Naive B cell (primary cell): ENCODE results near the gene CIDEB. TPM values are rescaled to one million over a fixed set of nuclear protein-coding genes. Genes with fewer than 3 reads are reported as not detected.

Source experiments
- ATAC-seq, 2 donors: fragments of 150-1000 bp; cut with Tn5 transposase; 2 replicates each; pipeline ENCODE4 v1.10.0; 2021; ENCODE audit warnings: low read depth in 2 of 2, mild to moderate bottlenecking in 2 of 2, moderate library complexity in 2 of 2
- DNase-seq: peaks from one replicate; pipeline ENCODE4 v3.0.0; 2022
- H3K27ac Mint-ChIP-seq, 6 donors: one replicate each; pipeline ENCODE4 v1.8.0; 2020 to 2022; ENCODE audit warnings: mild to moderate bottlenecking in 6 of 6, mixed read lengths in 6 of 6, moderate library complexity in 5 of 6, inconsistent platforms in 2 of 6
- H3K27me3 Mint-ChIP-seq, 3 donors: one replicate each; pipeline ENCODE4 v1.8.0; 2021 to 2022; ENCODE audit warnings: mixed read lengths in 3 of 3, mild to moderate bottlenecking in 1 of 3
- H3K36me3 Mint-ChIP-seq, 2 donors: one replicate each; pipeline ENCODE4 v1.8.0; 2020 to 2022; ENCODE audit warnings: mixed read lengths in 2 of 2, inconsistent platforms in 1 of 2, mild to moderate bottlenecking in 1 of 2
- H3K4me1 Mint-ChIP-seq, 3 donors: one replicate each; pipeline ENCODE4 v1.8.0; 2020 to 2022; ENCODE audit warnings: mixed read lengths in 3 of 3, inconsistent platforms in 1 of 3, mild to moderate bottlenecking in 1 of 3, moderate library complexity in 1 of 3
- H3K4me3 Mint-ChIP-seq, 8 donors: one replicate each; pipeline ENCODE4 v1.8.0; 2020 to 2022; ENCODE audit warnings: mild to moderate bottlenecking in 8 of 8, mixed read lengths in 8 of 8, moderate library complexity in 8 of 8, inconsistent platforms in 2 of 8
- H3K9me3 Mint-ChIP-seq, 7 donors: one replicate each; pipeline ENCODE4 v1.8.0; 2020 to 2022; ENCODE audit warnings: mixed read lengths in 7 of 7, mild to moderate bottlenecking in 5 of 7, inconsistent platforms in 2 of 7, moderate library complexity in 1 of 7
- polyA plus RNA-seq, 6 donors: library from polyadenylated mRNA; unstranded; fragments of 300-500 nt; fragmentation: Illumina TruSeq; gene quantifications; one replicate each; pipeline ENCODE4 v1.2.3, GENCODE V29; 2021; ENCODE audit warnings: low read depth in 6 of 6

The CIDEB gene
- polyA plus RNA-seq, 6 donors from 2014 or later: 4.9 to 10.4 (median 8.1) TPM

- H3K9me3 Mint-ChIP-seq: no peaks in the 10 kb centered on the region
- no peaks in the 10 kb centered on the region for H3K27me3 Mint-ChIP-seq
- ATAC-seq (no peak), DNase-seq (no peak)
- H3K4me3 Mint-ChIP-seq: no peak overlapping the region
- peaks cover 17 to 30% (median 20%) of the 10 kb centered on the region in 3 donors for H3K4me1 Mint-ChIP-seq
- no peak overlapping the region for H3K27ac Mint-ChIP-seq
- peaks cover 13 to 15% of the 10 kb centered on the region in 2 donors for H3K36me3 Mint-ChIP-seq
These were observed 20.8 kb downstream of the CIDEB start for GRCh38 chr14:24286996-24287395.

- Mint-ChIP-seq H3K27me3 (no peaks in the 10 kb centered on the region), H3K4me3 (no peak overlapping the region)
These were observed 22.4 kb downstream of the CIDEB start for GRCh38 chr14:24285351-24285750.

GRCh38 chr14:24284501-24285035, 23.2 kb downstream of the CIDEB start:
- H3K27ac Mint-ChIP-seq: peak overlapping the region in 1 of 6 donors; percentile 95
- ATAC-seq (no peak), DNase-seq (no peak)
- peaks cover 28 to 37% (median 30%) of the 10 kb centered on the region in 3 donors for H3K4me1 Mint-ChIP-seq
- no peaks in the 10 kb centered on the region for H3K27me3 Mint-ChIP-seq
- peak overlapping the region in 1 of 8 donors; percentile 33 for H3K4me3 Mint-ChIP-seq
- no peaks in the 10 kb centered on the region for H3K9me3 Mint-ChIP-seq
- H3K36me3 Mint-ChIP-seq: no peaks in the 10 kb centered on the region

More at GRCh38 chr14:24285351-24285750, 22.4 kb downstream of the CIDEB start:
- peaks cover 22 to 36% (median 28%) of the 10 kb centered on the region in 3 donors for H3K4me1 Mint-ChIP-seq
- ATAC-seq: no peak
- H3K27ac Mint-ChIP-seq: peak overlapping the region in 1 of 6 donors; percentile 11
- peaks cover 2% of the 10 kb centered on the region in 2 donors for H3K36me3 Mint-ChIP-seq
- DNase-seq: no peak
- H3K9me3 Mint-ChIP-seq: no peaks in the 10 kb centered on the region

- no peak for DNase-seq
- H3K27me3 Mint-ChIP-seq: no peaks in the 10 kb centered on the region
- H3K4me1 Mint-ChIP-seq: peaks cover 30 to 41% (median 36%) of the 10 kb centered on the region in 3 donors
- H3K27ac Mint-ChIP-seq: peak overlapping the region in 3 of 6 donors; percentile 24 to 95 (median 47)
- no peak overlapping the region for H3K4me3 Mint-ChIP-seq
- no peak for ATAC-seq
- no peaks in the 10 kb centered on the region for H3K9me3 Mint-ChIP-seq
- H3K36me3 Mint-ChIP-seq: no peaks in the 10 kb centered on the region
These were observed 23.8 kb downstream of the CIDEB start for GRCh38 chr14:24283796-24284460.

GRCh38 chr14:24282736-24283135, 25.0 kb downstream of the CIDEB start:
- DNase-seq (no peak), ATAC-seq (no peak)
- peaks cover 4 to 7% of the 10 kb centered on the region in 2 donors for H3K36me3 Mint-ChIP-seq
- H3K4me1 Mint-ChIP-seq: peaks cover 42 to 47% (median 45%) of the 10 kb centered on the region in 3 donors
- peaks cover 0 to 8% (median 3%) of the 10 kb centered on the region in 7 donors for H3K9me3 Mint-ChIP-seq
- H3K27ac Mint-ChIP-seq: peak overlapping the region in 1 of 6 donors; percentile 95
- H3K4me3 Mint-ChIP-seq: no peak overlapping the region
- H3K27me3 Mint-ChIP-seq: no peaks in the 10 kb centered on the region

GRCh38 chr14:24281636-24282035, 26.1 kb downstream of the CIDEB start:
- Mint-ChIP-seq H3K36me3 (peaks cover 4 to 7% of the 10 kb centered on the region in 2 donors), H3K27me3 (no peaks in the 10 kb centered on the region), H3K4me1 (peaks cover 53 to 58% (median 53%) of the 10 kb centered on the region in 3 donors), H3K4me3 (no peak overlapping the region), H3K9me3 (peaks cover 0 to 8% (median 3%) of the 10 kb centered on the region in 7 donors), H3K27ac (peak overlapping the region; percentile 30 to 95 (median 70))
- ATAC-seq (no peak), DNase-seq (no peak)

- Mint-ChIP-seq H3K4me3 (no peak overlapping the region), H3K27ac (peak overlapping the region; percentile 45 to 95 (median 90)), H3K27me3 (no peaks in the 10 kb centered on the region), H3K4me1 (peaks cover 55 to 59% (median 56%) of the 10 kb centered on the region in 3 donors), H3K36me3 (peaks cover 4 to 7% of the 10 kb centered on the region in 2 donors), H3K9me3 (peaks cover 0 to 8% (median 3%) of the 10 kb centered on the region in 7 donors)
- DNase-seq: no peak
- no peak for ATAC-seq
These were observed 26.8 kb downstream of the CIDEB start for GRCh38 chr14:24280797-24281460.

GRCh38 chr14:24279301-24280186, 28.2 kb downstream of the CIDEB start:
- Mint-ChIP-seq H3K4me3 (peak overlapping the region; percentile 10 to 83 (median 70)), H3K36me3 (peaks cover 4 to 7% of the 10 kb centered on the region in 2 donors), H3K27me3 (no peaks in the 10 kb centered on the region), H3K9me3 (peaks cover 0 to 8% (median 3%) of the 10 kb centered on the region in 7 donors), H3K4me1 (peaks cover 56 to 65% (median 59%) of the 10 kb centered on the region in 3 donors), H3K27ac (peak overlapping the region; percentile 93 to 99 (median 98))
- DNase-seq: peak; percentile 71
- peak; percentile 88 for ATAC-seq

GRCh38 chr14:24278424-24278823, 29.4 kb downstream of the CIDEB start:
- Mint-ChIP-seq H3K9me3 (peaks cover 0 to 8% (median 3%) of the 10 kb centered on the region in 7 donors), H3K4me1 (peaks cover 60 to 70% (median 64%) of the 10 kb centered on the region in 3 donors), H3K4me3 (peak overlapping the region; percentile 39 to 88 (median 66)), H3K27ac (peak overlapping the region; percentile 94 to 99 (median 98)), H3K27me3 (no peaks in the 10 kb centered on the region), H3K36me3 (peaks cover 4 to 7% of the 10 kb centered on the region in 2 donors)
- ATAC-seq: no peak
- DNase-seq: no peak

- Mint-ChIP-seq H3K27ac (peak overlapping the region; percentile 94 to 99 (median 96)), H3K27me3 (no peaks in the 10 kb centered on the region), H3K36me3 (peaks cover 4 to 7% of the 10 kb centered on the region in 2 donors), H3K4me1 (peaks cover 64 to 74% (median 66%) of the 10 kb centered on the region in 3 donors), H3K9me3 (peaks cover 0 to 8% (median 3%) of the 10 kb centered on the region in 7 donors), H3K4me3 (peak overlapping the region; percentile 19 to 88 (median 58))
- peak; percentile 24 to 25 for ATAC-seq
- DNase-seq: peak; percentile 41
These were observed 30.0 kb downstream of the CIDEB start for GRCh38 chr14:24277606-24278321.

GRCh38 chr14:24277071-24277470, 30.7 kb downstream of the CIDEB start:
- H3K4me3 Mint-ChIP-seq: peak overlapping the region in 7 of 8 donors; percentile 29 to 87 (median 72)
- H3K9me3 Mint-ChIP-seq: peaks cover 0 to 8% (median 3%) of the 10 kb centered on the region in 7 donors
- no peaks in the 10 kb centered on the region for H3K27me3 Mint-ChIP-seq
- H3K27ac Mint-ChIP-seq: peak overlapping the region; percentile 88 to 99 (median 94)
- DNase-seq (no peak), ATAC-seq (no peak)
- peaks cover 4 to 7% of the 10 kb centered on the region in 2 donors for H3K36me3 Mint-ChIP-seq
- H3K4me1 Mint-ChIP-seq: peaks cover 67 to 81% (median 73%) of the 10 kb centered on the region in 3 donors

- H3K27me3 Mint-ChIP-seq: no peaks in the 10 kb centered on the region
- peak; percentile 70 for DNase-seq
- H3K4me1 Mint-ChIP-seq: peaks cover 57 to 64% (median 59%) of the 10 kb centered on the region in 3 donors
- peaks cover 0 to 8% (median 3%) of the 10 kb centered on the region in 7 donors for H3K9me3 Mint-ChIP-seq
- peaks cover 4 to 7% of the 10 kb centered on the region in 2 donors for H3K36me3 Mint-ChIP-seq
- H3K4me3 Mint-ChIP-seq: peak overlapping the region in 5 of 8 donors; percentile 0 to 81 (median 28)
- H3K27ac Mint-ChIP-seq: peak overlapping the region; percentile 0 to 100 (median 95)
- ATAC-seq: peak; percentile 27
These were observed 33.7 kb downstream of the CIDEB start for GRCh38 chr14:24274101-24274543.
